ENCODE measurements around the gene GADL1.

GRCh38 chr3:30687930-30688570 is 206.4 kb downstream of the GADL1 start:
- no peak for TF ChIP-seq POLR2AphosphoS5 (IDR thresholded peaks at IDR 0.05; ENCODE audit: low read depth, low read length)
- TF ChIP-seq REST (IDR thresholded peaks at IDR 0.05; ENCODE audit: insufficient read depth in 1 of 2, low read depth in 2 of 2, low read length in 2 of 2), result no peak
- no peak for TF ChIP-seq TAF1 (IDR thresholded peaks at IDR 0.05; ENCODE audit: borderline replicate concordance, insufficient read depth, low read length)
- TF ChIP-seq SIN3A (IDR thresholded peaks at IDR 0.05; ENCODE audit: borderline replicate concordance, insufficient read depth, low read length), result no peak
- no peak for TF ChIP-seq FOXP2 (optimal IDR thresholded peaks at IDR 0.05; ENCODE audit: borderline replicate concordance, extremely low read depth, extremely low read length, insufficient read depth)

Data from PFSK-1 (cell line).